WTC11 (cell line): ENCODE measurements around the gene CAPN9. TPM values are rescaled to one million over a fixed set of nuclear protein-coding genes. Genes with fewer than 3 reads are reported as not detected.
A peak's percentile ranks its signal among the peaks of the same experiment; 100 is the strongest.

Experiments
- ATAC-seq: fragments of 200-7000 bp; cut with Tn5 transposase; 2 replicates; pipeline ENCODE4 v1.10.0; 2021; ENCODE audit warnings: mild to moderate bottlenecking, moderate library complexity
- CTCF ChIA-PET: fragments of 300-600 bp; sonication (Branson Sonifier 250); formaldehyde crosslinking; loops from one replicate; lab custom pipeline; 2021; ENCODE audit warnings: antibody characterized with exemption; lab: Charles Lee
- POLR2A ChIA-PET: fragments of 350-600 bp; sonication (Branson Sonifier 250); formaldehyde crosslinking; loops from one replicate; lab custom pipeline; 2021; ENCODE audit warnings: antibody characterized with exemption; lab: Charles Lee
- DNase-seq: peaks from one replicate; pipeline ENCODE4 v3.0.0; 2021; ENCODE audit warnings: low spot score
- H3K27ac Mint-ChIP-seq: 2 replicates; pipeline ENCODE4 v1.8.0; 2021; ENCODE audit warnings: mixed read lengths
- H3K27me3 Mint-ChIP-seq: 2 replicates; pipeline ENCODE4 v1.8.0; 2021; ENCODE audit warnings: low read depth, mild to moderate bottlenecking, moderate library complexity, mixed read lengths
- H3K36me3 Mint-ChIP-seq: 2 replicates; pipeline ENCODE4 v1.8.0; 2021; ENCODE audit warnings: mixed read lengths
- H3K4me1 Mint-ChIP-seq: 2 replicates; pipeline ENCODE4 v1.8.0; 2022; ENCODE audit warnings: mixed read lengths
- H3K4me3 Mint-ChIP-seq: 2 replicates; pipeline ENCODE4 v1.8.0; 2021; ENCODE audit warnings: mild to moderate bottlenecking, moderate library complexity, mixed read lengths
- H3K9me3 Mint-ChIP-seq: 2 replicates; pipeline ENCODE4 v1.8.0; 2021; ENCODE audit warnings: mixed read lengths
- AR ChIP-seq: fragments of 250-450 bp; sonication (Bioruptor Pico); IDR thresholded peaks from 2 replicates; pipeline ENCODE4 v1.9.0; 2021; ENCODE audit warnings: mild to moderate bottlenecking
- ATF2 ChIP-seq: sonication (generic); formaldehyde crosslinking; IDR thresholded peaks from 2 replicates; pipeline ENCODE4 v1.8.1; 2022; ENCODE audit warnings: low read depth, missing genetic modification reagents, borderline replicate concordance
- ATF3 ChIP-seq: sonication (generic); formaldehyde crosslinking; conservative IDR thresholded peaks from 2 replicates; pipeline ENCODE4 v1.8.1; 2022; ENCODE audit warnings: mild to moderate bottlenecking, missing genetic modification reagents
- JUN ChIP-seq: sonication (generic); formaldehyde crosslinking; IDR thresholded peaks from 2 replicates; pipeline ENCODE4 v1.8.0; 2023; ENCODE audit warnings: mild to moderate bottlenecking, missing genetic modification reagents
- KAT7 ChIP-seq: sonication (generic); formaldehyde crosslinking; IDR thresholded peaks from 2 replicates; pipeline ENCODE4 v1.8.1; 2023; ENCODE audit warnings: missing genetic modification reagents, mild to moderate bottlenecking, borderline replicate concordance
- NFYB ChIP-seq: sonication (generic); formaldehyde crosslinking; conservative IDR thresholded peaks from 2 replicates; pipeline ENCODE4 v1.8.0; 2022; ENCODE audit warnings: low read depth, missing genetic modification reagents
- NR2C2 ChIP-seq: sonication (generic); formaldehyde crosslinking; IDR thresholded peaks from 2 replicates; pipeline ENCODE4 v1.8.0; 2022; ENCODE audit warnings: mild to moderate bottlenecking, missing genetic modification reagents
- USF1 ChIP-seq: sonication (generic); formaldehyde crosslinking; IDR thresholded peaks from 2 replicates; pipeline ENCODE4 v1.8.0; 2022; ENCODE audit warnings: mild to moderate bottlenecking, missing genetic modification reagents
- USF2 ChIP-seq: sonication (generic); formaldehyde crosslinking; IDR thresholded peaks from 2 replicates; pipeline ENCODE4 v1.8.1; 2023; ENCODE audit warnings: mild to moderate bottlenecking, missing genetic modification reagents, moderate library complexity
- ZNF232 ChIP-seq: sonication (generic); formaldehyde crosslinking; IDR thresholded peaks from 2 replicates; pipeline ENCODE4 v1.8.0; 2022; ENCODE audit warnings: mild to moderate bottlenecking, missing genetic modification reagents
- ZNF425 ChIP-seq: fragments of 250-450 bp; sonication (Bioruptor Pico); conservative IDR thresholded peaks from 2 replicates; pipeline ENCODE4 v1.9.0; 2021; ENCODE audit warnings: mild to moderate bottlenecking
- ZNF512 ChIP-seq: sonication (generic); formaldehyde crosslinking; IDR thresholded peaks from 2 replicates; pipeline ENCODE4 v1.8.1; 2022; ENCODE audit warnings: missing genetic modification reagents, borderline replicate concordance
- total RNA-seq: library from RNA; stranded (reverse); gene quantifications from 3 replicates; pipeline ENCODE4 v1.2.3, GENCODE V29; 2021

The CAPN9 gene
- total RNA-seq, 1 experiment from 2014 or later = not detected

- POLR2A ChIA-PET = no interaction called here
- H3K4me1 Mint-ChIP-seq = peaks cover 47% of the 10 kb centered on the region
Observed at GRCh38 chr1:230750576-230750975, 3.4 kb downstream of the CAPN9 start.

GRCh38 chr1:230750986-230751625, 3.9 kb downstream of the CAPN9 start:
- Mint-ChIP-seq H3K4me3 (no peak overlapping the region; the same call in 1 of the 2 replicates), H3K27me3 (peaks cover 3% of the 10 kb centered on the region; the same call in 1 of the 2 replicates), H3K9me3 (no peaks in the 10 kb centered on the region), H3K27ac (peak overlapping the region; percentile 8; the same call in 1 of the 2 replicates), H3K36me3 (no peaks in the 10 kb centered on the region), H3K4me1 (peaks cover 47% of the 10 kb centered on the region)
- POLR2A ChIA-PET = no interaction called here
- CTCF ChIA-PET = interaction anchor here (1.3 to 1.4 kb wide), 3 partner anchors 9 to 53 kb away, joined by 3 to 4 read pairs (median 4); no protein-coding TSS in a partner anchor
- ATAC-seq (no peak), DNase-seq (no peak)
- TF ChIP-seq ZNF512 (CRISPR knock-in tag) (peak; percentile 99), JUN (CRISPR knock-in tag) (no peak)
- TF ChIP-seq, all 79 proteins: peak for 1

More at GRCh38 chr1:230750576-230750975, 3.4 kb downstream of the CAPN9 start:
- ATAC-seq = no peak
- H3K4me3 Mint-ChIP-seq = no peak overlapping the region
- CTCF ChIA-PET = no interaction called here
- no peaks in the 10 kb centered on the region for H3K9me3 Mint-ChIP-seq
- TF ChIP-seq AR (CRISPR knock-in tag) (no peak), ATF3 (CRISPR knock-in tag) (no peak), KAT7 (no peak), ZNF425 (CRISPR knock-in tag) (no peak), ATF2 (CRISPR knock-in tag) (no peak), USF2 (CRISPR knock-in tag) (no peak)
- TF ChIP-seq, all 79 proteins: peak for 0
- Mint-ChIP-seq H3K36me3 (no peaks in the 10 kb centered on the region), H3K27ac (no peak overlapping the region), H3K27me3 (peaks cover 3% of the 10 kb centered on the region; the same call in 1 of the 2 replicates)
- no peak for DNase-seq

GRCh38 chr1:230752407-230752806, 5.2 kb downstream of the CAPN9 start:
- ChIA-PET CTCF (interaction anchor here (0.6 to 2.7 kb wide), 10 partner anchors 10 to 686 kb away, joined by 3 to 22 read pairs (median 4); partner anchors contain the start of gene COG2), POLR2A (interaction anchor here (0.9 to 1.2 kb wide), 3 partner anchors 111 to 324 kb away, joined by 3 read pairs; partner anchors contain the start of gene COG2)
- peak; percentile 51 for ATAC-seq
- TF ChIP-seq NFYB (CRISPR knock-in tag) = no peak
- no peak for TF ChIP-seq NR2C2
- no peak for TF ChIP-seq ZNF232 (CRISPR knock-in tag)
- no peak for TF ChIP-seq USF1 (CRISPR knock-in tag)
- TF ChIP-seq ATF3 (CRISPR knock-in tag) = no peak
- H3K4me1 Mint-ChIP-seq = peaks cover 47% of the 10 kb centered on the region
- H3K27ac Mint-ChIP-seq = peak overlapping the region; percentile 68; the same call in 1 of the 2 replicates
- H3K27me3 Mint-ChIP-seq = peaks cover 3% of the 10 kb centered on the region; the same call in 1 of the 2 replicates
- no peaks in the 10 kb centered on the region for H3K36me3 Mint-ChIP-seq
- DNase-seq = peak; percentile 54
- no peaks in the 10 kb centered on the region for H3K9me3 Mint-ChIP-seq
- H3K4me3 Mint-ChIP-seq = peak overlapping the region; percentile 47
